Activated T-helper 2 cell treated with anti-CD3 and anti-CD28 coated beads, Interferon-gamma antibody, Interleukin-2, Interleukin-4, amounts not matched to agents 10 μg/mL and 5 μg/mL and 100 μg/mL, durations not matched to agents 14 hours and 24 hours and 36 hours (primary cell): ENCODE results near the gene NUDT14. TPM values are rescaled to one million over a fixed set of nuclear protein-coding genes. Genes with fewer than 3 reads are reported as not detected.

Experiments
- DNase-seq: peaks from one replicate; pipeline ENCODE4 v3.0.0; 2021; ENCODE audit warnings: low spot score
- H3K27ac Mint-ChIP-seq: one replicate; pipeline ENCODE4 v1.8.0; 2021; ENCODE audit warnings: mixed read lengths
- H3K27me3 Mint-ChIP-seq: one replicate; pipeline ENCODE4 v1.8.0; 2021; ENCODE audit warnings: low read depth, mixed read lengths
- H3K36me3 Mint-ChIP-seq: one replicate; pipeline ENCODE4 v1.8.0; 2021; ENCODE audit warnings: low read depth, mixed read lengths
- H3K4me1 Mint-ChIP-seq: one replicate; pipeline ENCODE4 v1.8.0; 2021; ENCODE audit warnings: low read depth, mixed read lengths
- H3K4me3 Mint-ChIP-seq: one replicate; pipeline ENCODE4 v1.8.0; 2021; ENCODE audit warnings: low read depth, mild to moderate bottlenecking, moderate library complexity, mixed read lengths
- H3K9me3 Mint-ChIP-seq: one replicate; pipeline ENCODE4 v1.8.0; 2021; ENCODE audit warnings: mixed read lengths
- intact Hi-C: fragments of 100-400 bp; cut with micrococcal nuclease; formaldehyde crosslinking; loops from one replicate; pipeline ENCODE4 v1.15.1; 2023
- total RNA-seq: library from RNA; stranded (reverse); gene quantifications from 2 replicates; pipeline ENCODE4 v1.2.3, GENCODE V29; 2022

Gene NUDT14
- total RNA-seq, 1 donor from 2014 or later, result 10.4 TPM

DNA sequence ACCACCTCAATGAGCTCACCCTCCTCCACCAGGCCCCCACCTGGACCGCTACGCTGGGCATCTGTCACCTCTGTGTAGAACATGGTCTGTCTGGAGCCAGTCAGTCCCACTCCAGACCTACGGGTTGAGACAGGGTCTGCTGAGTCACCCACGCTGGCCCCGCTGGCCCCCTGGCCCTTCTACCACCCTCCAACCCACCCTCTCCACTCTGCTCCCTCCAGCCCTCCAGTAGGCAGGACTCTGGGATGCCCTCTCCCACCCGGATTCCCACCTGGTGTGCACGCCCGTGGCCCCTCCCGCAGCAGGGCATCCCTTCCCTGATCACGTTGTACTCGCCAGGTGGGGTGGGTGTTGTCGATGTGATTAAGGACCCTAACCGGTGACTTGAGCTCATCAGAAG lies 8.0 kb downstream of the NUDT14 start:
- Mint-ChIP-seq H3K4me1 (peaks cover 11% of the 10 kb centered on the region), H3K27ac (no peak overlapping the region), H3K27me3 (peaks cover 10% of the 10 kb centered on the region), H3K4me3 (no peak overlapping the region), H3K9me3 (no peaks in the 10 kb centered on the region), H3K36me3 (no peaks in the 10 kb centered on the region)
- intact Hi-C loops, result no loop called here
- no peak for DNase-seq

DNA sequence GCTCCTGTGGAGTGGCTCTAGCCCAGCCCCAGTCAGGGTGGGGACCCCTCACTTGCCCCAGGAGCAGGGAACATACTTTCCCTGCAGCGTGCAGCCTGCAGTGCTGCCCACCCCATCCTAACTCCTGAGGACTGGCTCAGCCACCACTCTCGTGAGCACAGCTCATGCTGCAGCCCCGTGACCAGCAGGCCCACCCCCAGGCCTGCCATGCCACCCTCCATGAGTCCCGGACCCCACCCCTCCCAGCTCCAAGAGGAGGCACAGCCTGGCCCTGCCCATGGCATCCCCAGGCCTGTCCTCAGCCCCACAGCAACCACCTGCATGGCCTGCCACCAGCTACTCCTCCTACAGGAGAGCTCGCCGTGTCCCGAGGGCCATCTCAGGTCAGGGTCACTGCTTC lies 8.6 kb downstream of the NUDT14 start:
- no peak overlapping the region for H3K27ac Mint-ChIP-seq
- no peak for DNase-seq
- peaks cover 10% of the 10 kb centered on the region for H3K27me3 Mint-ChIP-seq
- intact Hi-C loops, result no loop called here
- no peaks in the 10 kb centered on the region for H3K9me3 Mint-ChIP-seq
- peaks cover 11% of the 10 kb centered on the region for H3K4me1 Mint-ChIP-seq
- H3K4me3 Mint-ChIP-seq, result no peak overlapping the region
- H3K36me3 Mint-ChIP-seq, result no peaks in the 10 kb centered on the region

DNA sequence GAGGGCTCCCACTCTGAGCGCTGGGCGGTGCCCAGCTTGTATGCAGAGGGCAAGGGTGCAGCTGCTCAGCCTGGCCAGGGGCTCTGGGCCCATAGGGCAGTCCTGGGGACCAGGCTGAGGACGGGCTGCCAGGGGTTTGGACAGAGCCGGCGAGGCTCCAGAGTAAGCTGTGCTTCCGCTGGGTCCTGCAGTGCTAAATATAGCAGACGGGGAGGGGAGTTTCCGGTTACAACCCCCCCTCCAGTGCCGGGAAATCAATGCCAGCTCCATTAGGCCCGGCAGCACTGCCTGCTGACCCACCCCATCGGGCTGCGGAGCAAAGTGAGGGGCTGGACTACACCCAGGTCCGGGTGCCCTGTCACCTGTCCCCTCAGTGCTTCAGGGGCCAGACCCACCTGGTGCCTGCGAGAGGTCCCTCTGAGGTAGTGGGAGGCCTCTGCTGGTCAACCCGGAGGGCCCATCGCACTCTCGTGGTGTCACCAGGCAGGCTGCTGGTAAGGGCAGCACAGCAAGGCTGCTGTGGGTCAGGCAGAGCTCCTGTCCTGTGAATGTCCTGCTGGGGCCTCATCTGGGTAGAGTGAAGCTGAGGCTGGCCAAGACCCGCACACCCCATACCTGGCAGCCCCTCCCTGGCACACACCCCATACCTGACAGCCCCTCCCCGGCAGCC lies 10.0 kb downstream of the NUDT14 start:
- no peak for DNase-seq
- intact Hi-C loops, result no loop called here
- Mint-ChIP-seq H3K4me1 (peaks cover 11% of the 10 kb centered on the region), H3K27ac (no peak overlapping the region), H3K27me3 (peaks cover 19% of the 10 kb centered on the region), H3K36me3 (no peaks in the 10 kb centered on the region), H3K4me3 (no peak overlapping the region), H3K9me3 (no peaks in the 10 kb centered on the region)

DNA sequence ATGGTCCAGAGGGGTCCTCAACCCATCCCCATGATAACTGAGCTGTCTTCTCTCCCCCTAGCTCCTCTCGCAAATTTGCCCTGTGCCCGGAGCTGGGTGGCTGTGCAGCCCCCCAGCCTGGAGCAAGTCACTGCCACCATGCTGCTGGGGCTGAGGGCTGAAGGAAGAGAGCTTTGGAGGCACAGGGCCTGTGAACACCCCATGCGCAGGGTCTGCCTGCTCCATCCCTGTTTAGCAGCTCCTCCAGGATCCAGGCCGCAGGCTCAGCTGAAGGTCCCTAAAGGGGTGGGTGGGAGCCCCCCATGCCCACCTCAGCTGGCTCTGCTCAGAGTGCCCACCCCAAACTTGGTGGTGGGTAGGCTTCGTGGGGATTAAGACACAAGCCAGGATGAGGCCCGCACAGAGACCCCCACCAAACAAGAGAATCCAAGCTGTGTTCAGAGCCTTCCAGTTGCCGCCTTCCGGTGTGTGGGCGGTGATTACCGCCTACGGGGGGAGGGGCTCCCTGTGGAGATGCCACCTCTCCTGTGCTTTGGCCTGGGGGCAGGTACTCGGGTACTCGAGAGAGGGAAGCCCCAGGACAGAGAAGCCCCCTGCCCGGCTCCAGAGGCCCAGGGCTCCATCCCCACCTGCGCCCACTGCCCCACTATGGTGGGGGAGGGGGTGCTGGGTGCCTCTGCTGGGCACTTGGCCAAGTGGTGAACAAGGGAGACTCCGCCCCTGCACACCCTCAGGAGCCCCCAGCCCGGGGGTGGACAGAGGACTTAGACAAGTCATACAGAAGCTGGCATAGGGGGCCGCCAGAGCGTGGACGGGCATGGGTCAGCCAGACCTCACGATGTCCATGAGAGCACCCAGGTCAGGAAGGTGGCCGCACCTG lies 11.1 kb downstream of the NUDT14 start:
- no peak for DNase-seq
- H3K9me3 Mint-ChIP-seq, result no peaks in the 10 kb centered on the region
- no peak overlapping the region for H3K27ac Mint-ChIP-seq
- H3K36me3 Mint-ChIP-seq, result no peaks in the 10 kb centered on the region
- intact Hi-C loops, result loop anchor here (5.0 kb wide), 1 partner anchor 78 kb away; no protein-coding TSS in a partner anchor
- peak overlapping the region; percentile 76 for H3K4me3 Mint-ChIP-seq
- peaks cover 11% of the 10 kb centered on the region for H3K4me1 Mint-ChIP-seq
- peaks cover 19% of the 10 kb centered on the region for H3K27me3 Mint-ChIP-seq

DNA sequence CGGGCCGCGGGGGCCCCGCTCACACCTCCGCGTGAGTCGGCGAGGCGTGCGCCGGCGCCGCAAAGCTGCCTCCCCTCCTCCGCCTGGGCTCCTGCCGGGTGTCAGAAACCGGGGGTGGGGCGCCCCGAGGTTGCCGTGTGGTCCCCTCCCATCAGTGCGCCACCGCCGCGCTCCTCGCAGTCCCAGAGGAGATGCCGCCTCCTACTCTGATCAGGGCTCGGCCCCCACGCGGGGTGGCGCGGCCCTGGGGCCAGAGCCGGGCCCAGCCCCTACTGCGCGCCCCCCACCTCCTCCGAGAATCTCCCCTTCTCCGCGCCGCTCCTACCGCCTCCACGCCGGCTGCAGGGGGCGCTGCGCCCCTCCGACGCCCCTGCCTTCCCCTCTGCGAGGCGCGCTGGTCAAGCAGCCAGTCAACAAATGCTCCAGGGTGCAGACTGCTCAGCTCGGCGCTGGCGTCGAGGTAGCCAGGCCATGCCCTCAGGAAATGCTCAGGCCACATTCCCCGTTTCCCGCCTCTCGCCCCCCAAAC lies 12.1 kb downstream of the NUDT14 start:
- Mint-ChIP-seq H3K27me3 (peaks cover 19% of the 10 kb centered on the region), H3K9me3 (no peaks in the 10 kb centered on the region), H3K4me1 (peaks cover 6% of the 10 kb centered on the region), H3K4me3 (peak overlapping the region; percentile 54), H3K36me3 (no peaks in the 10 kb centered on the region), H3K27ac (no peak overlapping the region)
- intact Hi-C loops, result loop anchor here (5.0 kb wide), 1 partner anchor 77 kb away; no protein-coding TSS in a partner anchor
- no peak for DNase-seq

DNA sequence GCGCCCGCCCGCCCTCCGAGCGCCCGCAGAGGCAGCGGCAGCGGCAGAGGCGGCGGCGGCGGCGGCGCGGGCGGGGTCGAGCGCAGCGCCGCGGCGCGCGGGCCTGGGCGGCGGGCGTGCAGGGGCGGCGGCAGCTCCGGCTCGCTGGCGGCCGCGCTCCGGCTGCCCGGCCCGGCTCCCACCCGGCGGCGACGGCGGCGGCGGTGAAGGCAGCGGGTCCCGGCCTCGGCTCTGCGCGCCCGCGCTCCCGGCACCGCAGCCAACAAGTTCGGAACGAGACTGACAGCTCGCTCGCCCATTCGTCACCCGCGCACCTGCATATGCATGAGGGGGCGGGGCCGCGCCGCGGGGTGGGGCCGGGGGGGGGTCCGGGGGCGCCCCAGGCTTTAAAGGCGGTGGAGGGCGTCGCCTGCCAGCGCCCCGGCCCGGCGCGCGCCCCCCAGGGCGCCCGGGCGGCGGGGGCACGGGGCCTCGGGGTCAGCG lies 12.6 kb downstream of the NUDT14 start, which contains the start of gene JAG2:
TSS of gene JAG2 (minus strand) at position 281 of the 483 bp plus-strand sequence. CDS start 356 bp downstream, outside the sequence.
- H3K4me3 Mint-ChIP-seq, result peak within 1 kb of the TSS; percentile 76
- H3K36me3 Mint-ChIP-seq, result no peaks in the 10 kb centered on the region
- DNase-seq, result peak; percentile 51
- no peak within 1 kb of the TSS for H3K27ac Mint-ChIP-seq
- H3K4me1 Mint-ChIP-seq, result peaks cover 6% of the 10 kb centered on the region
- H3K9me3 Mint-ChIP-seq, result no peaks in the 10 kb centered on the region
- H3K27me3 Mint-ChIP-seq, result peaks cover 19% of the 10 kb centered on the region
- intact Hi-C loops, result loop anchor here (5.0 kb wide), 1 partner anchor 76 kb away; no protein-coding TSS in a partner anchor

DNA sequence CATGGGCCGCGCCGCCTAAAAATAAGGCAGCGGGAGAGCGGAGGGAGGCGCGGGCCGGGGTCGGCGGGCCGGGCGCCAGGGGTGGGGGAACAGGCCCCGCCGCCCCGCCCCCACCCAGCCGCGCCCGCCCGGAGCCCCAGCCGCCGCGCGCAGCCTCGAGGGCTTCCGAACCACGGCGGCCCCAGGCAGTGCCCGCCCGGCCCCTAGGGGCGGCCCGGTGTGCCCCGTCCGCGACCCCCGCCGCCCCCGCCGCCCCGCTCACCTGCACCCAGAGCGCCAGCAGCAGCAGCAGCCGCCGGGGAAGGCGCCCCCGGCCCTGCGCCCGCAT lies 13.1 kb downstream of the NUDT14 start:
- Mint-ChIP-seq H3K27ac (no peak overlapping the region), H3K36me3 (no peaks in the 10 kb centered on the region), H3K4me3 (no peak overlapping the region), H3K27me3 (peaks cover 19% of the 10 kb centered on the region), H3K9me3 (no peaks in the 10 kb centered on the region), H3K4me1 (peaks cover 6% of the 10 kb centered on the region)
- intact Hi-C loops, result loop anchor here (5.0 kb wide), 1 partner anchor 76 kb away; no protein-coding TSS in a partner anchor
- DNase-seq, result no peak

DNA sequence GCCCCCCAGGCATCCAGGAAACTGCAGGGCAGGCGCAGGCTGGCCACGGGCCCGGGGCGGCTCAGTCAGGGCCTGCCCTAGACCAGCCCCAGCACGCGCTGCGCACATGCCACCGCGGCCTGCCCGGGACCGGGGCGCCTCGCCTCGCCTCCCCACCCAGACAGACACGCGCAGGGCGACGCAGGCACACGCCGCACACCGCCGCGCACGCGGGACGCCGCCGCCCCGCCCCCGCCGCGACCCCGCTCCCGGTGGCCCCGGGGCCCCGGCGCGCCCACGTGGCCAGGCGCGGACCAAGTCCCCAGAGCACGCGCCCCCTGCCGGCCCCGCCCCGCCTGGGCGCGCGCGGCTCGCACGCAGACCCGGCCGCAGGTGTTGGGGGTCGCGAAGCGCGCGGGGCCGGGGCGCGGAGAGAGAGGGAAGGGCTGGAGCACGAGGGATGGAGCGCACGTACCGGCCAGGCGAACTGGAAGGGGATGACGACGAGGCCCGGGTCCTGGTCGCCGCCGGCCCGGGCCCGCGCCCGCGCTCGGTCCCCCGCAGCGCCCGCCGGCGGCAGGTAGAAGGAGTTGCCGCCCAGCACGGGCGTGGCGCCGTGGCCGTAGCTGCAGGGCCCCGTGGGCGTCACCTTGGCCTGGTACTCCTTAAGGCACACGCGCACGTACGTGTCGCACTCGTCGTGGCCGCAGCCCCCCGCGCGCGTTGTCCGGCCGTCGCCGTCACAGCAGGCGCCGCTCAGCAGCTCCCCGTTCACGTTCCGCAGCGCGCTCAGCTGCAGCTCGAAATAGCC lies 13.6 kb downstream of the NUDT14 start:
- Mint-ChIP-seq H3K27ac (no peak overlapping the region), H3K27me3 (peaks cover 19% of the 10 kb centered on the region)

GRCh38 chr14:105166571-105167302 lies 14.4 kb downstream of the NUDT14 start:
- Mint-ChIP-seq H3K27me3 (peaks cover 17% of the 10 kb centered on the region), H3K4me1 (peaks cover 6% of the 10 kb centered on the region), H3K27ac (no peak overlapping the region), H3K36me3 (no peaks in the 10 kb centered on the region), H3K9me3 (no peaks in the 10 kb centered on the region), H3K4me3 (peak overlapping the region; percentile 8)
- no peak for DNase-seq
- intact Hi-C loops, result loop anchor here (5.0 kb wide), 1 partner anchor 74 kb away; no protein-coding TSS in a partner anchor

More for the DNA sequence above, 13.6 kb downstream of the NUDT14 start:
- no peaks in the 10 kb centered on the region for H3K36me3 Mint-ChIP-seq
- H3K4me1 Mint-ChIP-seq, result peaks cover 6% of the 10 kb centered on the region
- no peak overlapping the region for H3K4me3 Mint-ChIP-seq
- no peaks in the 10 kb centered on the region for H3K9me3 Mint-ChIP-seq
- intact Hi-C loops, result loop anchor here (5.0 kb wide), 1 partner anchor 75 kb away; no protein-coding TSS in a partner anchor
- no peak for DNase-seq

DNA sequence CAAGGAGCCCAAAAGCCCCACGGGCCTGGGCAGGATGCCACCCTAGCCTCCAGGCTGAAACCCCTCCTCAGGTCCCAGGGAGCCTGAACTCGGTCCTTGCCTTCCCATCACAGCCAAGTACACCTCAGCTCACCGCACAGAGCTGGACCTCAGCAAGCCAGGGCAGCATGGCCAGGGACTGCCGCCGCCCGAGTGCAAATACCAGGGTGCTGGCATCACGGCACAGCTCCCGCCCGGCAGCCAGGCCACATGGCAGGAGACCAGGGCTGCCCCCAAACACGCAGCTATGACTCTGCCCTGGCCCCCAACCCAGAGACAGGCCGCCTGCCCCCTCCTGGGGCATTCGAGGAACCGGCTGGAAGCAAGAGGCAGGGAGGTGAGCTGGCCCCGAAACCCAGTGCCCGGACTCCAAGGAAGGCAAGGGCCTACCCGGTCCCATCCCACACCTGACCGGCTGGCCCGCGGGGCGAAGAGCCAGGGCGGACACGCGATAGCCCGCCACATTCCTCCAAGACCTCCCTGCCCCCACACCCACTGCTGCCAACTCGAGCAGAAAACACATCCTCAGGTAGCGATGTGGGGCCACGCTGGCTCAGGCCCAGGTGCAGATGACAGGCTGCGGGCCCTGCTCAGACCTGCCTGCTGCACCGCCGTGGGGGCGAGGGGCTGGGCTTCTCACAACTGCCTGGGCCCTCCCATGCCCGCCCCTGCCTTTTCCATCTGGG lies 15.2 kb downstream of the NUDT14 start:
- Mint-ChIP-seq H3K4me3 (peak overlapping the region; percentile 5), H3K9me3 (no peaks in the 10 kb centered on the region), H3K36me3 (no peaks in the 10 kb centered on the region), H3K4me1 (peaks cover 6% of the 10 kb centered on the region), H3K27ac (no peak overlapping the region), H3K27me3 (peaks cover 16% of the 10 kb centered on the region)
- intact Hi-C loops, result loop anchor here (5.0 kb wide), 1 partner anchor 74 kb away; no protein-coding TSS in a partner anchor
- DNase-seq, result no peak

DNA sequence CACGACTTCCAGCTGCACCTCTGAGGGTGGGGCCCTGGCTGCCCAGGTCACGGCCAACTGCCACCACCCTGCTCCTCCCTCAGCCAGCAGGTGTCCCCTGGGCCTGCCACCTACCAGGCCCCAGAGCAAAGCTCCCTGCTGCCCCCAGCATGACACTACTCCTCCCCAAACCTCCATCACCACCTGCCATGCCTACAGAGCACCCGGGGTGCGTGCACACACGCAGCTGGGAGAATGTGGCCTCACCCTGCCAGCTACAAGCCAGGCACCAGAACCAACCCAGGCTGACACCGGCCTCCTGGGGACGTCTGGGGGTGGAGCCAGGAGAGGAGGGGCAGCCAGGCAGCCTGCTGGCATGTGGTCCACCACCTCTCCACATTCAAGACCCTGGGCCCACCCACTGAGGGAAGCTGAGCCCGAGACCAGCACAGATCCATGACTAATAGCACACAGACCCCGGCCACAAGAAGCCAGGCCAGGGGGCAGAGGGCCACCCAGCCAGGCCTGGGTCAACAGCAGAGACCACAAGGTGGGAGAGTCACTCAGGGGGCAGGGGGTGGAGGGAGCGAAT lies 15.9 kb downstream of the NUDT14 start:
- no peak for DNase-seq
- no peaks in the 10 kb centered on the region for H3K36me3 Mint-ChIP-seq
- no peak overlapping the region for H3K4me3 Mint-ChIP-seq
- no peak overlapping the region for H3K27ac Mint-ChIP-seq
- peaks cover 5% of the 10 kb centered on the region for H3K4me1 Mint-ChIP-seq
- intact Hi-C loops, result loop anchor here (5.0 kb wide), 1 partner anchor 73 kb away; no protein-coding TSS in a partner anchor
- peaks cover 15% of the 10 kb centered on the region for H3K27me3 Mint-ChIP-seq
- H3K9me3 Mint-ChIP-seq, result no peaks in the 10 kb centered on the region
